H1 (cell line): ENCODE measurements around the gene TMTC2. TPM values are rescaled to one million over a fixed set of nuclear protein-coding genes. Genes with fewer than 3 reads are reported as not detected.

Source experiments
- CTCF ChIA-PET: fragments of 300-600 bp; sonication (Branson Sonifier 250); formaldehyde crosslinking; loops from one replicate; lab custom pipeline; 2021; ENCODE audit not compliant: partially characterized antibody; lab: Charles Lee
- POLR2A ChIA-PET: fragments of 300-600 bp; sonication (Branson Sonifier 250); formaldehyde crosslinking; loops from one replicate; lab custom pipeline; 2021; ENCODE audit warnings: inconsistent platforms; ENCODE audit not compliant: partially characterized antibody; lab: Charles Lee
- DNase-seq, 2 experiments: peaks; one replicate each; pipeline versions ENCODE4 v3.0.0 to v3.0.0-alpha.2; 2010 to 2022; ENCODE audit warnings: low spot score in 2 of 2, low read depth in 1 of 2, mixed read lengths in 1 of 2
- FAIRE-seq: peaks from 2 replicates; lab custom pipeline; 2011; peaks lifted over from hg19 to GRCh38; lab: Jason Lieb, UNC
- H2AFZ ChIP-seq: 2 replicates; pipeline ENCODE4 v1.8.1; 2012; ENCODE audit warnings: low read length, inconsistent platforms
- H2AK5ac ChIP-seq: 2 replicates; pipeline ENCODE4 v1.6.1; 2013; ENCODE audit warnings: low read depth, low read length
- H2BK120ac ChIP-seq: replicated peaks from 2 replicates; pipeline ENCODE3; 2013; ENCODE audit warnings: low read depth, low read length, inconsistent platforms
- H2BK12ac ChIP-seq: 2 replicates; pipeline ENCODE4 v1.6.1; 2013; ENCODE audit warnings: low read depth, low read length
- H2BK15ac ChIP-seq: 2 replicates; pipeline ENCODE4 v1.6.1; 2013; ENCODE audit warnings: low read length
- H2BK20ac ChIP-seq: 2 replicates; pipeline ENCODE4 v1.6.1; 2013; ENCODE audit warnings: low read length
- H2BK5ac ChIP-seq: 2 replicates; pipeline ENCODE4 v1.6.1; 2013; ENCODE audit warnings: low read depth, low read length
- H3K14ac ChIP-seq: 2 replicates; pipeline ENCODE4 v1.6.1; 2013; ENCODE audit warnings: inconsistent platforms; ENCODE audit not compliant: insufficient read length
- H3K18ac ChIP-seq: 2 replicates; pipeline ENCODE4 v1.6.1; 2013; ENCODE audit warnings: low read length; ENCODE audit errors: extremely low read depth
- H3K23ac ChIP-seq: 2 replicates; pipeline ENCODE4 v1.6.1; 2013; ENCODE audit warnings: inconsistent platforms; ENCODE audit not compliant: insufficient read length
- H3K23me2 ChIP-seq: 2 replicates; pipeline ENCODE4 v1.6.1; 2013; ENCODE audit warnings: low read depth, low read length
- H3K27ac ChIP-seq: 2 replicates; pipeline ENCODE4 v1.6.1; 2011; ENCODE audit warnings: low read depth, low read length, inconsistent platforms
- H3K27me3 ChIP-seq, 4 experiments: replicated peaks in 1 of 4; 1 replicate in 1 of 4; 2 replicates in 3 of 4; pipeline versions ENCODE4 v1.6.1 to v1.8.1; 2011 to 2013; ENCODE audit warnings: low read length in 3 of 4, mild to moderate bottlenecking in 3 of 4, inconsistent platforms in 2 of 4, mixed read lengths in 2 of 4, moderate library complexity in 1 of 4; ENCODE audit not compliant: control insufficient read depth in 3 of 4, insufficient read depth in 3 of 4; ENCODE audit errors: extremely low read depth in 1 of 4
- H3K36me3 ChIP-seq, 4 experiments: 2 replicates each; pipeline versions ENCODE4 v1.6.1 to v1.8.1; 2011 to 2013; ENCODE audit warnings: mild to moderate bottlenecking in 4 of 4, low read length in 3 of 4, moderate library complexity in 2 of 4, control low read depth in 1 of 4, inconsistent platforms in 1 of 4; ENCODE audit not compliant: insufficient read depth in 4 of 4, control insufficient read depth in 2 of 4
- H3K4ac ChIP-seq: replicated peaks from 2 replicates; pipeline ENCODE3; 2013; ENCODE audit warnings: low read length, low read depth, mixed read lengths, inconsistent platforms; ENCODE audit not compliant: insufficient read length
- H3K4me1 ChIP-seq, 4 experiments: replicated peaks in 1 of 4; 1 replicate in 1 of 4; 2 replicates in 3 of 4; pipeline versions ENCODE4 v1.6.1 to v1.8.1; 2011 to 2013; ENCODE audit warnings: low read length in 3 of 4, inconsistent platforms in 2 of 4, mixed read lengths in 1 of 4; ENCODE audit not compliant: insufficient read depth in 4 of 4, control insufficient read depth in 3 of 4
- H3K4me2 ChIP-seq, 2 experiments: 2 replicates each; pipeline versions ENCODE4 v1.6.1 to v1.8.1; 2011 to 2013; ENCODE audit warnings: low read depth in 2 of 2, low read length in 2 of 2, control low read depth in 1 of 2, inconsistent platforms in 1 of 2, mild to moderate bottlenecking in 1 of 2; ENCODE audit not compliant: insufficient read depth in 1 of 2
- H3K4me3 ChIP-seq, 4 experiments: fragments of 200-600, 300-600 bp in 1 of 4; sonication (generic), shearing (Covaris generic), sonication (Bioruptor Twin) in 1 of 4; 2 replicates each; pipeline versions ENCODE4 v1.5.1 to v1.8.1; 2011 to 2016; ENCODE audit warnings: low read length in 4 of 4, low read depth in 3 of 4, control low read depth in 2 of 4, inconsistent platforms in 2 of 4, mild to moderate bottlenecking in 2 of 4, mixed read lengths in 1 of 4, moderate library complexity in 1 of 4; ENCODE audit not compliant: insufficient read depth in 2 of 4; ENCODE audit errors: extremely low read depth in 1 of 4
- H3K56ac ChIP-seq: replicated peaks from 2 replicates; pipeline ENCODE3; 2013; ENCODE audit warnings: low read depth, mild to moderate bottlenecking, mixed read lengths, low read length, inconsistent platforms; ENCODE audit not compliant: insufficient read length
- H3K79me1 ChIP-seq: 2 replicates; pipeline ENCODE4 v1.6.1; 2013; ENCODE audit warnings: low read depth, low read length, control low read depth
- H3K79me2 ChIP-seq, 2 experiments: 2 replicates each; pipeline versions ENCODE4 v1.6.1 to v1.8.1; 2012 to 2013; ENCODE audit warnings: low read length in 2 of 2, mild to moderate bottlenecking in 2 of 2, inconsistent platforms in 1 of 2; ENCODE audit not compliant: insufficient read depth in 2 of 2, control insufficient read depth in 1 of 2
- H3K9ac ChIP-seq, 4 experiments: replicated peaks in 1 of 4; 1 replicate in 1 of 4; 2 replicates in 3 of 4; pipeline versions ENCODE4 v1.6.1 to v1.8.1; 2011 to 2013; ENCODE audit warnings: low read depth in 3 of 4, low read length in 3 of 4, control low read depth in 2 of 4, mild to moderate bottlenecking in 2 of 4, moderate library complexity in 2 of 4, inconsistent platforms in 1 of 4; ENCODE audit errors: extremely low read depth in 1 of 4
- H3K9me3 ChIP-seq, 2 experiments: 2 replicates each; pipeline versions ENCODE4 v1.6.1 to v1.8.1; 2012 to 2013; ENCODE audit warnings: mild to moderate bottlenecking in 2 of 2, moderate library complexity in 2 of 2, control low read depth in 1 of 2, inconsistent platforms in 1 of 2, low read depth in 1 of 2, low read length in 1 of 2, mixed read lengths in 1 of 2; ENCODE audit not compliant: insufficient read depth in 2 of 2
- H4K20me1 ChIP-seq, 2 experiments: replicated peaks in 1 of 2; 2 replicates each; pipeline versions ENCODE3 to v1.8.1; 2011 to 2013; ENCODE audit warnings: inconsistent platforms in 2 of 2, low read length in 2 of 2, mild to moderate bottlenecking in 1 of 2; ENCODE audit not compliant: insufficient read depth in 2 of 2, control insufficient read depth in 1 of 2
- H4K5ac ChIP-seq: 2 replicates; pipeline ENCODE4 v1.6.1; 2013; ENCODE audit warnings: low read length, low read depth, mixed read lengths, inconsistent platforms; ENCODE audit not compliant: insufficient read length
- H4K8ac ChIP-seq: 2 replicates; pipeline ENCODE4 v1.8.0; 2013; ENCODE audit warnings: mild to moderate bottlenecking, moderate library complexity, low read length, inconsistent platforms; ENCODE audit not compliant: insufficient read depth; ENCODE audit errors: extremely low read depth
- H4K91ac ChIP-seq: replicated peaks from 2 replicates; pipeline ENCODE3; 2013; ENCODE audit warnings: low read length, mixed read lengths, inconsistent platforms; ENCODE audit not compliant: insufficient read length
- TCF12 ChIP-seq: IDR thresholded peaks from 2 replicates; pipeline ENCODE4 v1.6.1; 2011; ENCODE audit warnings: low read depth, mild to moderate bottlenecking, low read length
- TEAD4 ChIP-seq: IDR thresholded peaks from 2 replicates; pipeline ENCODE4 v1.6.1; 2012; ENCODE audit warnings: low read depth, low read length, inconsistent platforms, mixed read lengths
- WGBS, 2 experiments: shearing (Covaris generic) in 1 of 2; methylation state at CpG; one replicate each; pipeline versions ENCODE4 v1.1.6 to v1.1.7; 2013 to 2015; ENCODE audit warnings: low lambda C conversion rate in 2 of 2, mixed read lengths in 2 of 2, inconsistent platforms in 1 of 2, low coverage in 1 of 2, missing lambda C conversion rate in 1 of 2; ENCODE audit not compliant: insufficient replicate concordance in 2 of 2, insufficient coverage in 1 of 2, insufficient read length in 1 of 2; ENCODE audit errors: extremely low coverage in 1 of 2, missing lambda C conversion rate in 1 of 2; 5-methylcytosine and 5-hydroxymethylcytosine counted together
- polyA plus RNA-seq, 7 experiments: library from polyadenylated mRNA; depleted of rRNA in 3 of 7; stranded (reverse) in 5 of 7; unstranded in 2 of 7; fragments of >200 nt in 5 of 7; fragments of 200-250 nt in 2 of 7; gene quantifications; 1 replicate in 5 of 7; 2 replicates in 1 of 7; 4 replicates in 1 of 7; pipeline versions ENCODE4 v1.2.1 to v1.2.3, GENCODE V29; 2011 to 2013; ENCODE audit warnings: missing spikeins in 2 of 7, mixed read lengths in 2 of 7
- total RNA-seq: library from RNA; stranded (reverse); fragmentation: NEBNext Ultra II Directional; extraction: Animal tissue kit (Norgen Biotek cat#: 25700); gene quantifications from 2 replicates; pipeline ENCODE4 v1.2.1, GENCODE V29; 2021

Gene TMTC2
- total and polyA plus RNA-seq, 2 of the 8 experiments (the other 6 are each of a cell fraction or from before 2014, with no cell fraction given) = 2.3 to 3.9 TPM

- Histone ChIP-seq H3K23ac (no peak overlapping the region), H2BK15ac (no peak overlapping the region), H3K79me2 (no peaks in the 10 kb centered on the region), H2BK12ac (no peak overlapping the region), H3K79me1 (no peaks in the 10 kb centered on the region), H3K36me3 (no peaks in the 10 kb centered on the region), H2AK5ac (no peak overlapping the region), H3K14ac (no peak overlapping the region), H2BK20ac (no peak overlapping the region), H3K27me3 (no peaks in the 10 kb centered on the region), H3K9ac (no peak overlapping the region), H3K4me2 (no peak overlapping the region), H3K18ac (no peak overlapping the region), H3K9me3 (no peaks in the 10 kb centered on the region), H4K91ac (no peak overlapping the region), H4K5ac (no peak overlapping the region), H4K8ac (no peak overlapping the region), H2AFZ (no peak overlapping the region), H2BK5ac (no peak overlapping the region), H3K4ac (no peak overlapping the region), H2BK120ac (no peak overlapping the region), H3K4me1 (peaks cover 0 to 13% (median 7%) of the 10 kb centered on the region in 4 experiments; a peak in 6 of 7 replicates), H3K56ac (no peak overlapping the region), H3K27ac (no peak overlapping the region), H3K4me3 (no peak overlapping the region), H4K20me1 (no peaks in the 10 kb centered on the region), H3K23me2 (no peaks in the 10 kb centered on the region)
- WGBS, 2 experiments = 94% methylated on average over 6 of the region's 6 CpGs; no CpG with 5 or more reads in 1 of the 2 experiments
- DNase-seq = no peak
- TF ChIP-seq TCF12 (no peak), TEAD4 (peak; percentile 37; the same call in 1 of the 2 replicates)
- ChIA-PET POLR2A (no interaction called here), CTCF (interaction anchor here (1.4 kb wide), 1 partner anchor 9 kb away, joined by 6 read pairs; no protein-coding TSS in a partner anchor)
- FAIRE-seq = no peak
These were observed 181.2 kb downstream of the TMTC2 start for GRCh38 chr12:82867762-82868500.
